ENCODE results near the gene LIMCH1. TPM values are rescaled to one million over a fixed set of nuclear protein-coding genes. Genes with fewer than 3 reads are reported as not detected.

Gene LIMCH1
- total RNA-seq, 1 donor, result 9.0 TPM

- DNase-seq (ENCODE audit: insufficient read length, low spot score, missing footprints), result no peak
- H3K36me3 ChIP-seq (ENCODE audit: insufficient read depth, low read length), result no peaks in the 10 kb centered on the region
- no peaks in the 10 kb centered on the region for H3K9me3 ChIP-seq (ENCODE audit: low read depth, low read length)
- no peak overlapping the region for H2AFZ ChIP-seq (ENCODE audit: low read length)
- H3K27ac ChIP-seq (ENCODE audit: low read depth, low read length), result no peak overlapping the region
- H3K4me2 ChIP-seq (ENCODE audit: insufficient read depth, low read length), result no peak overlapping the region
- H3K27me3 ChIP-seq (ENCODE audit: insufficient read depth, low read length), result no peaks in the 10 kb centered on the region
- H3K4me1 ChIP-seq (ENCODE audit: insufficient read depth, low read length), result no peaks in the 10 kb centered on the region
- TF ChIP-seq CTCF (IDR thresholded peaks at IDR 0.05; ENCODE audit: extremely low read depth, low read depth, low read length), result no peak
- no peak overlapping the region for H3K4me3 ChIP-seq (ENCODE audit: insufficient read depth, low read length)
- no peaks in the 10 kb centered on the region for H3K79me2 ChIP-seq (ENCODE audit: insufficient read depth, low read length)
- H4K20me1 ChIP-seq (ENCODE audit: insufficient read depth, low read length), result no peaks in the 10 kb centered on the region
Measured at GRCh38 chr4:41679991-41680390, 142.0 kb downstream of the LIMCH1 start.

GRCh38 chr4:41681054-41681453, 143.1 kb downstream of the LIMCH1 start:
- Histone ChIP-seq H3K4me3 (ENCODE audit: insufficient read depth, low read length) (no peak overlapping the region), H3K4me2 (ENCODE audit: insufficient read depth, low read length) (no peak overlapping the region), H4K20me1 (ENCODE audit: insufficient read depth, low read length) (no peaks in the 10 kb centered on the region), H3K4me1 (ENCODE audit: insufficient read depth, low read length) (no peaks in the 10 kb centered on the region), H3K9me3 (ENCODE audit: low read depth, low read length) (no peaks in the 10 kb centered on the region), H3K79me2 (ENCODE audit: insufficient read depth, low read length) (no peaks in the 10 kb centered on the region), H3K36me3 (ENCODE audit: insufficient read depth, low read length) (no peaks in the 10 kb centered on the region), H3K27ac (ENCODE audit: low read depth, low read length) (no peak overlapping the region), H2AFZ (ENCODE audit: low read length) (no peak overlapping the region), H3K27me3 (ENCODE audit: insufficient read depth, low read length) (no peaks in the 10 kb centered on the region)
- no peak for TF ChIP-seq CTCF (IDR thresholded peaks at IDR 0.05; ENCODE audit: extremely low read depth, low read depth, low read length)
- DNase-seq (ENCODE audit: insufficient read length, low spot score, missing footprints), result no peak

- no peak overlapping the region for H3K4me3 ChIP-seq (ENCODE audit: insufficient read depth, low read length)
- H3K4me1 ChIP-seq (ENCODE audit: insufficient read depth, low read length), result no peaks in the 10 kb centered on the region
- H3K27me3 ChIP-seq (ENCODE audit: insufficient read depth, low read length), result no peaks in the 10 kb centered on the region
- no peaks in the 10 kb centered on the region for H4K20me1 ChIP-seq (ENCODE audit: insufficient read depth, low read length)
- no peak for TF ChIP-seq CTCF (IDR thresholded peaks at IDR 0.05; ENCODE audit: extremely low read depth, low read depth, low read length)
- DNase-seq (ENCODE audit: insufficient read length, low spot score, missing footprints), result no peak
- no peaks in the 10 kb centered on the region for H3K36me3 ChIP-seq (ENCODE audit: insufficient read depth, low read length)
- H3K4me2 ChIP-seq (ENCODE audit: insufficient read depth, low read length), result no peak overlapping the region
- no peak overlapping the region for H2AFZ ChIP-seq (ENCODE audit: low read length)
- H3K79me2 ChIP-seq (ENCODE audit: insufficient read depth, low read length), result no peaks in the 10 kb centered on the region
- no peak overlapping the region for H3K27ac ChIP-seq (ENCODE audit: low read depth, low read length)
- no peaks in the 10 kb centered on the region for H3K9me3 ChIP-seq (ENCODE audit: low read depth, low read length)
Measured at GRCh38 chr4:41683326-41683725, 145.4 kb downstream of the LIMCH1 start.

GRCh38 chr4:41686893-41687292, 148.9 kb downstream of the LIMCH1 start:
- no peaks in the 10 kb centered on the region for H3K4me1 ChIP-seq (ENCODE audit: insufficient read depth, low read length)
- H4K20me1 ChIP-seq (ENCODE audit: insufficient read depth, low read length), result no peaks in the 10 kb centered on the region
- no peaks in the 10 kb centered on the region for H3K27me3 ChIP-seq (ENCODE audit: insufficient read depth, low read length)
- no peaks in the 10 kb centered on the region for H3K36me3 ChIP-seq (ENCODE audit: insufficient read depth, low read length)
- H3K27ac ChIP-seq (ENCODE audit: low read depth, low read length), result no peak overlapping the region
- no peaks in the 10 kb centered on the region for H3K79me2 ChIP-seq (ENCODE audit: insufficient read depth, low read length)
- no peak overlapping the region for H3K4me3 ChIP-seq (ENCODE audit: insufficient read depth, low read length)
- H2AFZ ChIP-seq (ENCODE audit: low read length), result no peak overlapping the region
- no peak overlapping the region for H3K4me2 ChIP-seq (ENCODE audit: insufficient read depth, low read length)
- DNase-seq (ENCODE audit: insufficient read length, low spot score, missing footprints), result no peak
- no peaks in the 10 kb centered on the region for H3K9me3 ChIP-seq (ENCODE audit: low read depth, low read length)
- no peak for TF ChIP-seq CTCF (IDR thresholded peaks at IDR 0.05; ENCODE audit: extremely low read depth, low read depth, low read length)

Data from osteoblast (primary cell).